OCI-LY7 (cell line): ENCODE measurements around the gene SLC12A3. TPM values are rescaled to one million over a fixed set of nuclear protein-coding genes. Genes with fewer than 3 reads are reported as not detected.
A peak's percentile ranks its signal among the peaks of the same experiment; 100 is the strongest.

Experiments used
- BruUV-seq: library from RNA; stranded (reverse); fragments of 400-500 nt; replicated peaks from 2 replicates; lab custom pipeline; 2021; lab: Mats Ljungman, UMichigan
- CTCF ChIA-PET: fragments of 300-600 bp; sonication (Branson Sonifier 250); formaldehyde crosslinking; loops from one replicate; lab custom pipeline; 2022; ENCODE audit warnings: antibody characterized with exemption; ENCODE audit not compliant: unreplicated experiment; lab: Charles Lee
- POLR2A ChIA-PET: fragments of 300-600 bp; sonication (Branson Sonifier 250); formaldehyde crosslinking; loops from one replicate; lab custom pipeline; 2022; ENCODE audit warnings: antibody characterized with exemption; lab: Charles Lee
- DNase-seq: peaks from one replicate; pipeline ENCODE4 v3.0.0-alpha.2; 2015; ENCODE audit warnings: low spot score
- H2AFZ ChIP-seq: fragments of 200-600 bp; sonication (generic), shearing (Covaris generic); 2 replicates; pipeline ENCODE4 v1.6.1; 2014; ENCODE audit warnings: mild to moderate bottlenecking, antibody characterized with exemption, low read length, moderate library complexity
- H3K27ac ChIP-seq: fragments of 200-600 bp; sonication (generic); 2 replicates; pipeline ENCODE4 v1.5.1; 2014; ENCODE audit warnings: mixed run types, low read depth, mild to moderate bottlenecking, moderate library complexity, low read length, inconsistent platforms; ENCODE audit not compliant: poor library complexity, severe bottlenecking
- H3K36me3 ChIP-seq: fragments of 200-600 bp; sonication (generic); 2 replicates; pipeline ENCODE4 v1.6.1; 2014; ENCODE audit warnings: mild to moderate bottlenecking, antibody characterized with exemption, low read length, moderate library complexity, mixed read lengths; ENCODE audit not compliant: insufficient read depth
- H3K4me1 ChIP-seq: fragments of 200-600 bp; sonication (generic); 2 replicates; pipeline ENCODE4 v1.5.1; 2014; ENCODE audit warnings: mild to moderate bottlenecking, low read length; ENCODE audit not compliant: insufficient read depth, poor library complexity, severe bottlenecking
- H3K4me2 ChIP-seq: fragments of 200-600 bp; sonication (generic); 2 replicates; pipeline ENCODE4 v1.6.1; 2014; ENCODE audit warnings: mild to moderate bottlenecking, low read length
- H3K4me3 ChIP-seq: fragments of 200-600 bp; sonication (generic); 2 replicates; pipeline ENCODE4 v1.5.1; 2014; ENCODE audit warnings: mild to moderate bottlenecking, low read depth, low read length; ENCODE audit not compliant: poor library complexity, severe bottlenecking
- H3K79me2 ChIP-seq: fragments of 200-600 bp; sonication (generic); 2 replicates; pipeline ENCODE4 v1.6.1; 2016; ENCODE audit warnings: low read depth, mild to moderate bottlenecking, low read length, moderate library complexity, mixed read lengths; ENCODE audit not compliant: insufficient read depth
- H3K9me2 ChIP-seq: fragments of 200-600 bp; sonication (generic); 2 replicates; pipeline ENCODE4 v1.6.1; 2016; ENCODE audit warnings: mild to moderate bottlenecking, low read length, mixed read lengths; ENCODE audit not compliant: insufficient read depth
- H3K9me3 ChIP-seq: fragments of 200-600 bp; sonication (generic); 2 replicates; pipeline ENCODE4 v1.6.1; 2014; ENCODE audit warnings: mild to moderate bottlenecking, mixed run types, low read length, mixed read lengths
- H4K20me1 ChIP-seq: fragments of 200-600 bp; sonication (generic); 2 replicates; pipeline ENCODE4 v1.6.1; 2014; ENCODE audit warnings: mild to moderate bottlenecking, antibody characterized with exemption, low read length, moderate library complexity, mixed read lengths; ENCODE audit not compliant: insufficient read depth
- EZH2phosphoT487 ChIP-seq: fragments of 200-600 bp; sonication (generic); IDR thresholded peaks from 2 replicates; pipeline ENCODE4 v1.6.1; 2018; ENCODE audit warnings: low read depth, borderline replicate concordance, mild to moderate bottlenecking, mixed run types, antibody characterized with exemption, low read length, moderate library complexity, mixed read lengths
- intact Hi-C: fragments of 100-400 bp; cut with micrococcal nuclease; formaldehyde crosslinking; loops from one replicate; pipeline ENCODE4 v1.10.0; 2022; ENCODE audit not compliant: unreplicated experiment
- total RNA-seq, 2 experiments: library from RNA; depleted of rRNA in 1 of 2; stranded (reverse); fragments of >200 nt in 1 of 2; shearing (Covaris generic) in 1 of 2; gene quantifications; 2 replicates each; pipeline ENCODE4 v1.2.3, GENCODE V29; 2014 to 2022
- TF ChIP-seq, protein P1 (sequence below): fragments of 200-600 bp; sonication (generic); conservative IDR thresholded peaks from 2 replicates; pipeline ENCODE4 v1.5.1; 2014; ENCODE audit warnings: mild to moderate bottlenecking, antibody characterized with exemption, low read length, moderate library complexity, mixed read lengths

The SLC12A3 gene
- total RNA-seq, 2 experiments from 2014 or later, result 0.25 to 0.88 TPM

- Histone ChIP-seq H3K4me3 (no peak overlapping the region), H4K20me1 (no peaks in the 10 kb centered on the region), H3K9me3 (no peaks in the 10 kb centered on the region), H2AFZ (no peak overlapping the region), H3K79me2 (no peaks in the 10 kb centered on the region), H3K27ac (no peak overlapping the region), H3K36me3 (no peaks in the 10 kb centered on the region), H3K9me2 (no peaks in the 10 kb centered on the region), H3K4me1 (peaks cover 27% of the 10 kb centered on the region), H3K4me2 (no peak overlapping the region)
- intact Hi-C loops, result no loop called here
- POLR2A ChIA-PET, result interaction anchor here (1.5 to 1.7 kb wide), 2 partner anchors 62 to 120 kb away, joined by 4 to 6 read pairs; no protein-coding TSS in a partner anchor
- TF ChIP-seq, protein P1, sequence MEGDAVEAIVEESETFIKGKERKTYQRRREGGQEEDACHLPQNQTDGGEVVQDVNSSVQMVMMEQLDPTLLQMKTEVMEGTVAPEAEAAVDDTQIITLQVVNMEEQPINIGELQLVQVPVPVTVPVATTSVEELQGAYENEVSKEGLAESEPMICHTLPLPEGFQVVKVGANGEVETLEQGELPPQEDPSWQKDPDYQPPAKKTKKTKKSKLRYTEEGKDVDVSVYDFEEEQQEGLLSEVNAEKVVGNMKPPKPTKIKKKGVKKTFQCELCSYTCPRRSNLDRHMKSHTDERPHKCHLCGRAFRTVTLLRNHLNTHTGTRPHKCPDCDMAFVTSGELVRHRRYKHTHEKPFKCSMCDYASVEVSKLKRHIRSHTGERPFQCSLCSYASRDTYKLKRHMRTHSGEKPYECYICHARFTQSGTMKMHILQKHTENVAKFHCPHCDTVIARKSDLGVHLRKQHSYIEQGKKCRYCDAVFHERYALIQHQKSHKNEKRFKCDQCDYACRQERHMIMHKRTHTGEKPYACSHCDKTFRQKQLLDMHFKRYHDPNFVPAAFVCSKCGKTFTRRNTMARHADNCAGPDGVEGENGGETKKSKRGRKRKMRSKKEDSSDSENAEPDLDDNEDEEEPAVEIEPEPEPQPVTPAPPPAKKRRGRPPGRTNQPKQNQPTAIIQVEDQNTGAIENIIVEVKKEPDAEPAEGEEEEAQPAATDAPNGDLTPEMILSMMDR, result no peak
- no peak for TF ChIP-seq EZH2phosphoT487
- DNase-seq, result no peak
- CTCF ChIA-PET, result no interaction called here
- no TSS peak for BruUV-seq
Measured at GRCh38 chr16:56874800-56875199, 9.8 kb downstream of the SLC12A3 start.

DNA sequence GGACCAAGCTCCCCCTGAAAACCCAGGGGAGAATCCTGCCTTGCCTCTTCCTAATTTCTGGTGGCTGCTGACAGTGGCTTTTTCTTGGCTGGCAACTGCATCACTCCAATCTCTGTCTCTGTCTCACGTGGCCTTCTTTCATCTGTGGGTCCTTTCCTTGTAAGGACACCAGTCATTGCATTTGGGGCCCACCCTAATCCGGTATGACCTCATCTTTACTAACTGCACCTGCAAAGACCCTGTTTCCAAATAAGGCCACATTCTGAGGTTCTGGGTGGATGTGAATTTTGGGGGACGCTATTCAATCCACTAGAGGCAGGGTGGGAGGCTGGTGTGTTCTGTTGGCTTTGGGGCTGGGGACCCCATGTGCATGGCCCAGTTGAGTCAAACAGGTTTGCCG, 11.0 kb downstream of the SLC12A3 start:
- intact Hi-C loops, result no loop called here
- H3K9me2 ChIP-seq, result no peaks in the 10 kb centered on the region
- no peaks in the 10 kb centered on the region for H4K20me1 ChIP-seq
- TF ChIP-seq, protein P1, result no peak
- no peak for TF ChIP-seq EZH2phosphoT487
- H3K4me3 ChIP-seq, result no peak overlapping the region
- no peak overlapping the region for H2AFZ ChIP-seq
- H3K79me2 ChIP-seq, result no peaks in the 10 kb centered on the region
- DNase-seq, result no peak
- H3K27ac ChIP-seq, result no peak overlapping the region
- H3K36me3 ChIP-seq, result no peaks in the 10 kb centered on the region
- BruUV-seq, result no TSS peak
- peaks cover 20% of the 10 kb centered on the region for H3K4me1 ChIP-seq
- ChIA-PET POLR2A (interaction anchor here (1.5 kb wide), 1 partner anchor 119 kb away, joined by 4 read pairs; no protein-coding TSS in a partner anchor), CTCF (no interaction called here)
- peak overlapping the region; percentile 34 for H3K4me2 ChIP-seq
- H3K9me3 ChIP-seq, result no peaks in the 10 kb centered on the region

DNA sequence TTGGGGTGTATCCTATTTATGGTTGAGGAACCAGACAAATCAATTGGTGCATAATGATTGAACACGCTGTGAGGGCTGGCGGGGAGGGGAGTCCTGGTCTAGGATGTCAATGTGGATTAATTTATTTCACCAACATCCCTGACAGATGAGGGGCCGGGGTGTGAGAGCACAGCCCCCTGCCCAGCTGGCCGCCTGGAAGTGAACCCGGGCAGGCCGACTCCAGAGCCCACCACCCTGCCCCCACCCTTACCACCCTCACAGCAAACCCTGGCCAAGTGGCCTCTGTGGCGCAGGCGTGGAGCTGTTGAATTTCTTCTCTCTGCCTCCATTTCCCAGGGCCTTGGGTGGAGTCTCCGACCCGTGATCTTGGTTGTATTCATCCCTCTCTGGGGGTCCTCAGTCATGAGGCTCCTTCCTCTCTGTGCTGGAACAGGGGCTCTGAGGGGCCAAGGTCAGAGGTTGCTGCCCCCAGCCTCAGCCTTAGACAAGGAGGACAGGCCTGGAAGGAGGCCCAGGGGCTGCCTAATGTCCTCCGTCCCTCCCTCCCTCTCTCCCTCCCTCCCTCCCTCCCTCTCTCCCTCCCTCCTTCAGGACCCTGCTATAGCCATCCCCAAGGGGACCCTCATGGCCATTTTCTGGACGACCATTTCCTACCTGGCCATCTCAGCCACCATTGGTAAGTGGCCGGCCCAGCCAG, 12.6 kb downstream of the SLC12A3 start:
- Histone ChIP-seq H3K9me3 (no peaks in the 10 kb centered on the region), H3K36me3 (no peaks in the 10 kb centered on the region), H2AFZ (no peak overlapping the region), H3K4me1 (peaks cover 15% of the 10 kb centered on the region), H4K20me1 (no peaks in the 10 kb centered on the region), H3K79me2 (no peaks in the 10 kb centered on the region), H3K4me3 (no peak overlapping the region), H3K4me2 (no peak overlapping the region), H3K27ac (no peak overlapping the region), H3K9me2 (no peaks in the 10 kb centered on the region)
- no peak for DNase-seq
- POLR2A ChIA-PET, result no interaction called here
- no TSS peak for BruUV-seq
- TF ChIP-seq EZH2phosphoT487, result no peak
- CTCF ChIA-PET, result no interaction called here
- intact Hi-C loops, result no loop called here
